ENCODE results near the gene KRTAP4-16.

- TF ChIP-seq, protein P1, sequence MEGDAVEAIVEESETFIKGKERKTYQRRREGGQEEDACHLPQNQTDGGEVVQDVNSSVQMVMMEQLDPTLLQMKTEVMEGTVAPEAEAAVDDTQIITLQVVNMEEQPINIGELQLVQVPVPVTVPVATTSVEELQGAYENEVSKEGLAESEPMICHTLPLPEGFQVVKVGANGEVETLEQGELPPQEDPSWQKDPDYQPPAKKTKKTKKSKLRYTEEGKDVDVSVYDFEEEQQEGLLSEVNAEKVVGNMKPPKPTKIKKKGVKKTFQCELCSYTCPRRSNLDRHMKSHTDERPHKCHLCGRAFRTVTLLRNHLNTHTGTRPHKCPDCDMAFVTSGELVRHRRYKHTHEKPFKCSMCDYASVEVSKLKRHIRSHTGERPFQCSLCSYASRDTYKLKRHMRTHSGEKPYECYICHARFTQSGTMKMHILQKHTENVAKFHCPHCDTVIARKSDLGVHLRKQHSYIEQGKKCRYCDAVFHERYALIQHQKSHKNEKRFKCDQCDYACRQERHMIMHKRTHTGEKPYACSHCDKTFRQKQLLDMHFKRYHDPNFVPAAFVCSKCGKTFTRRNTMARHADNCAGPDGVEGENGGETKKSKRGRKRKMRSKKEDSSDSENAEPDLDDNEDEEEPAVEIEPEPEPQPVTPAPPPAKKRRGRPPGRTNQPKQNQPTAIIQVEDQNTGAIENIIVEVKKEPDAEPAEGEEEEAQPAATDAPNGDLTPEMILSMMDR (IDR thresholded peaks at IDR 0.05), result no peak
- no peak for TF ChIP-seq POLR2A (IDR thresholded peaks at IDR 0.05)
Observed at GRCh38 chr17:41067281-41067680, 34.7 kb downstream of the KRTAP4-16 start.
